GM12878 (cell line): ENCODE results near the gene ZMIZ1. TPM values are rescaled to one million over a fixed set of nuclear protein-coding genes. Genes with fewer than 3 reads are reported as not detected.
A peak's percentile ranks its signal among the peaks of the same experiment; 100 is the strongest.

ENCODE experiments used
- ATAC-seq: fragments of 200-7000 bp; cut with Tn5 transposase; 3 replicates; pipeline ENCODE4 v1.9.1; 2020; ENCODE audit warnings: mild to moderate bottlenecking, moderate library complexity
- BruUV-seq: library from RNA; stranded (reverse); fragments of 400-500 nt; replicated peaks from 2 replicates; lab custom pipeline; 2021; lab: Mats Ljungman, UMichigan
- CTCF ChIA-PET: fragments of 300-600 bp; sonication (Branson Sonifier 250); formaldehyde crosslinking; extraction: SDS; loops from one replicate; lab custom pipeline; 2021; ENCODE audit warnings: inconsistent platforms; lab: Yijun Ruan, JAX
- POLR2A ChIA-PET: fragments of 350-600 bp; formaldehyde crosslinking; extraction: SDS; loops from one replicate; lab custom pipeline; 2021; ENCODE audit warnings: inconsistent platforms; lab: Charles Lee
- RAD21 ChIA-PET: fragments of 300-600 bp; sonication (Branson Sonifier 250); formaldehyde crosslinking; loops from one replicate; lab custom pipeline; 2023; ENCODE audit warnings: antibody characterized with exemption; ENCODE audit not compliant: unreplicated experiment; lab: Charles Lee
- SMC1A ChIA-PET: fragments of 300-600 bp; sonication (Branson Sonifier 250); formaldehyde crosslinking; loops from one replicate; lab custom pipeline; 2023; ENCODE audit not compliant: unreplicated experiment, uncharacterized antibody; lab: Charles Lee
- DNase-seq: peaks from one replicate; pipeline ENCODE4 v3.0.0-alpha.2; 2011; ENCODE audit warnings: low read depth, low spot score
- FAIRE-seq: peaks from 3 replicates; lab custom pipeline; 2011; peaks lifted over from hg19 to GRCh38; lab: Jason Lieb, UNC
- H2AFZ ChIP-seq: 2 replicates; pipeline ENCODE4 v1.6.0; 2011; ENCODE audit warnings: low read depth, low read length, control low read depth; ENCODE audit not compliant: control insufficient read depth
- H3K27ac ChIP-seq: 2 replicates; pipeline ENCODE4 v1.5.1; 2011; ENCODE audit warnings: control low read depth; ENCODE audit not compliant: control insufficient read depth, insufficient read depth
- H3K27me3 ChIP-seq, 2 experiments: replicated peaks in 1 of 2; 2 replicates each; pipeline versions ENCODE4 v1.6.0 to v1.6.1; 2011; ENCODE audit warnings: low read length in 1 of 2; ENCODE audit not compliant: control insufficient read depth in 2 of 2, insufficient read depth in 2 of 2
- H3K36me3 ChIP-seq, 2 experiments: 2 replicates each; pipeline ENCODE4 v1.5.1; 2011; ENCODE audit warnings: low read length in 1 of 2; ENCODE audit not compliant: control insufficient read depth in 2 of 2, insufficient read depth in 2 of 2
- H3K4me1 ChIP-seq: 2 replicates; pipeline ENCODE4 v1.6.1; 2011; ENCODE audit warnings: mild to moderate bottlenecking, low read length, moderate library complexity, mixed read lengths; ENCODE audit not compliant: control insufficient read depth, insufficient read depth
- H3K4me2 ChIP-seq: 2 replicates; pipeline ENCODE4 v1.6.0; 2011; ENCODE audit warnings: control low read depth; ENCODE audit not compliant: control insufficient read depth, insufficient read depth
- H3K4me3 ChIP-seq: fragments of 200-600 bp; sonication (generic); 2 replicates; pipeline ENCODE4 v1.5.1; 2016
- H3K79me2 ChIP-seq: 2 replicates; pipeline ENCODE4 v1.6.0; 2011; ENCODE audit warnings: low read length; ENCODE audit not compliant: control insufficient read depth, insufficient read depth
- H3K9ac ChIP-seq: 2 replicates; pipeline ENCODE4 v1.8.0; 2011; ENCODE audit warnings: low read length, control low read depth, mixed read lengths; ENCODE audit not compliant: control insufficient read depth, insufficient read depth
- H3K9me3 ChIP-seq: replicated peaks from 3 replicates; pipeline ENCODE4 v1.5.1; 2011; ENCODE audit warnings: mild to moderate bottlenecking, low read length; ENCODE audit not compliant: control insufficient read depth, insufficient read depth
- H4K20me1 ChIP-seq: 2 replicates; pipeline ENCODE4 v1.6.0; 2011; ENCODE audit not compliant: control insufficient read depth, insufficient read depth
- BMI1 ChIP-seq: fragments of 450-650 bp; IDR thresholded peaks from 2 replicates; pipeline ENCODE4 v1.6.1; 2016; ENCODE audit warnings: mild to moderate bottlenecking, moderate library complexity, borderline replicate concordance
- KLF5 ChIP-seq: fragments of 450-650 bp; IDR thresholded peaks from 2 replicates; pipeline ENCODE4 v1.6.1; 2014; ENCODE audit warnings: mild to moderate bottlenecking; ENCODE audit not compliant: partially characterized antibody
- RAD51 ChIP-seq: fragments of 450-650 bp; IDR thresholded peaks from 2 replicates; pipeline ENCODE4 v1.6.1; 2016; ENCODE audit warnings: moderate library complexity, mild to moderate bottlenecking, inconsistent platforms
- TCF12 ChIP-seq: IDR thresholded peaks from 2 replicates; pipeline ENCODE4 v1.6.1; 2011; ENCODE audit warnings: low read depth, mild to moderate bottlenecking, low read length
- TCF3 ChIP-seq: IDR thresholded peaks from 2 replicates; pipeline ENCODE4 v1.6.1; 2012; ENCODE audit warnings: low read depth, mild to moderate bottlenecking, low read length, borderline replicate concordance; ENCODE audit not compliant: insufficient read depth
- WGBS: methylation state at CpG from one replicate; pipeline ENCODE4 v1.1.6; 2016; ENCODE audit warnings: low lambda C conversion rate; ENCODE audit not compliant: insufficient replicate concordance, insufficient coverage; ENCODE audit errors: missing lambda C conversion rate; 5-methylcytosine and 5-hydroxymethylcytosine counted together
- in situ Hi-C: fragments of 300-500 bp; cut with MboI; formaldehyde crosslinking; loops from 9 replicates; pipeline ENCODE4 v1.14.3; 2018; ENCODE audit warnings: mixed read lengths
- intact Hi-C: fragments of 100-400 bp; cut with micrococcal nuclease; formaldehyde crosslinking; loops from one replicate; pipeline ENCODE4 v1.14.2; 2022; ENCODE audit not compliant: unreplicated experiment
- polyA plus RNA-seq, 11 experiments: library from polyadenylated mRNA; depleted of rRNA in 4 of 11; unstranded in 6 of 11; stranded (reverse) in 5 of 11; fragments of >200 nt; fragmentation: Nextera tagmentation in 4 of 11; fragmentation: Illumina TruSeq in 1 of 11; extraction: Ambion mirVana in 4 of 11; extraction: Trizol in 1 of 11; gene quantifications; 1 replicate in 1 of 11; 2 replicates in 10 of 11; pipeline versions ENCODE4 v1.2.1 to v1.2.3, GENCODE V29; 2011 to 2016; ENCODE audit warnings: inconsistent platforms in 2 of 11, missing spikeins in 2 of 11, low read depth in 1 of 11
- total RNA-seq, 4 experiments: library from RNA; depleted of rRNA in 3 of 4; stranded (reverse); fragments of >200 nt in 3 of 4; fragmentation: Illumina TruSeq in 1 of 4; extraction: Trizol in 1 of 4; gene quantifications; 2 replicates each; pipeline versions ENCODE4 v1.2.1 to v1.2.3, GENCODE V29; 2013 to 2021
- TF ChIP-seq, protein P1 (sequence below): fragments of 150-350 bp; IDR thresholded peaks from 2 replicates; pipeline ENCODE4 v1.6.1; 2014; ENCODE audit warnings: mild to moderate bottlenecking, low read depth, low read length
- TF ChIP-seq, protein P2 (sequence below): fragments of 450-650 bp; IDR thresholded peaks from 2 replicates; pipeline ENCODE4 v1.6.1; 2016; ENCODE audit warnings: mild to moderate bottlenecking
- TF ChIP-seq, protein P3 (sequence below): IDR thresholded peaks from 2 replicates; pipeline ENCODE4 v1.6.1; 2011; ENCODE audit warnings: mild to moderate bottlenecking, low read depth, low read length, moderate library complexity; ENCODE audit not compliant: insufficient replicate concordance

The ZMIZ1 gene
- total and polyA plus RNA-seq, 10 of the 15 experiments (the other 5 are each of a cell fraction or from before 2014, with no cell fraction given), result 3.1 to 82.3 (median 14.9) TPM

DNA sequence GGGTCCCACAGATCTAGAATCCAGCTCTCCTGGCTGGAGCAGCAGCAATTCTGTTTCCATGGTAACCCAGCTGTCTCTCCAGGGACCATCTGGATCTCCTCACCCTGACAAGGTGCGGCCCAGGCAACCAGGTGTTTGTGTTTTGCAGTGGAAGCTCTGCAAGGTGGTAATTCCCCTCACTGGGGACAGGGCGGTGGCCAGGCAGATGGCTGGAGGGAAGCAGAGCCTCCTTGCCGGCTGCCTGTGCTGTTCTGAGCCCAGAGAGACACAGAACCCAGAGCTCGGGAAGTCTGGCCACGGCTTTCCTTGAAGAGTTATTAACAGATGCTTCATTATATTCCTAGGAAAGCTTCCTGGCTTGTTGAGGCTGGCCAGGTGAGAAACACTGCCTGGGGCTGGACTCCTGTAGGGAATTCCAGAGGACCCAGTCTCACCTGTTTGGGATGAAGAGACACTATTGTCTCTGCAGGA, 160.3 kb downstream of the ZMIZ1 start:
- no TSS peak for BruUV-seq
- no peak overlapping the region for H3K4me3 ChIP-seq
- H3K36me3 ChIP-seq, result no peaks in the 10 kb centered on the region
- no peaks in the 10 kb centered on the region for H3K79me2 ChIP-seq
- in situ Hi-C loops, result no loop called here
- H3K4me1 ChIP-seq, result peaks cover 11% of the 10 kb centered on the region
- H3K9me3 ChIP-seq, result no peaks in the 10 kb centered on the region
- peaks cover 0 to 2% of the 10 kb centered on the region in 2 experiments; a peak in 1 of 4 replicates for H3K27me3 ChIP-seq
- no peak overlapping the region for H3K9ac ChIP-seq
- no peaks in the 10 kb centered on the region for H4K20me1 ChIP-seq
- no peak for TF ChIP-seq RAD51
- TF ChIP-seq BMI1, result 0 out of 2 replicates have a peak, but pooled peaks have one; percentile 20
- TF ChIP-seq TCF12, result peak; percentile 80; the same call in 1 of the 2 replicates
- TF ChIP-seq KLF5, result no peak
- TF ChIP-seq, protein P1, sequence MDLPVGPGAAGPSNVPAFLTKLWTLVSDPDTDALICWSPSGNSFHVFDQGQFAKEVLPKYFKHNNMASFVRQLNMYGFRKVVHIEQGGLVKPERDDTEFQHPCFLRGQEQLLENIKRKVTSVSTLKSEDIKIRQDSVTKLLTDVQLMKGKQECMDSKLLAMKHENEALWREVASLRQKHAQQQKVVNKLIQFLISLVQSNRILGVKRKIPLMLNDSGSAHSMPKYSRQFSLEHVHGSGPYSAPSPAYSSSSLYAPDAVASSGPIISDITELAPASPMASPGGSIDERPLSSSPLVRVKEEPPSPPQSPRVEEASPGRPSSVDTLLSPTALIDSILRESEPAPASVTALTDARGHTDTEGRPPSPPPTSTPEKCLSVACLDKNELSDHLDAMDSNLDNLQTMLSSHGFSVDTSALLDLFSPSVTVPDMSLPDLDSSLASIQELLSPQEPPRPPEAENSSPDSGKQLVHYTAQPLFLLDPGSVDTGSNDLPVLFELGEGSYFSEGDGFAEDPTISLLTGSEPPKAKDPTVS, result no peak
- peak; percentile 82 for TF ChIP-seq TCF3
- TF ChIP-seq, protein P2, sequence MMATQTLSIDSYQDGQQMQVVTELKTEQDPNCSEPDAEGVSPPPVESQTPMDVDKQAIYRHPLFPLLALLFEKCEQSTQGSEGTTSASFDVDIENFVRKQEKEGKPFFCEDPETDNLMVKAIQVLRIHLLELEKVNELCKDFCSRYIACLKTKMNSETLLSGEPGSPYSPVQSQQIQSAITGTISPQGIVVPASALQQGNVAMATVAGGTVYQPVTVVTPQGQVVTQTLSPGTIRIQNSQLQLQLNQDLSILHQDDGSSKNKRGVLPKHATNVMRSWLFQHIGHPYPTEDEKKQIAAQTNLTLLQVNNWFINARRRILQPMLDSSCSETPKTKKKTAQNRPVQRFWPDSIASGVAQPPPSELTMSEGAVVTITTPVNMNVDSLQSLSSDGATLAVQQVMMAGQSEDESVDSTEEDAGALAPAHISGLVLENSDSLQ, result 0 out of 2 replicates have a peak, but pooled peaks have one; percentile 16
- TF ChIP-seq, protein P3, sequence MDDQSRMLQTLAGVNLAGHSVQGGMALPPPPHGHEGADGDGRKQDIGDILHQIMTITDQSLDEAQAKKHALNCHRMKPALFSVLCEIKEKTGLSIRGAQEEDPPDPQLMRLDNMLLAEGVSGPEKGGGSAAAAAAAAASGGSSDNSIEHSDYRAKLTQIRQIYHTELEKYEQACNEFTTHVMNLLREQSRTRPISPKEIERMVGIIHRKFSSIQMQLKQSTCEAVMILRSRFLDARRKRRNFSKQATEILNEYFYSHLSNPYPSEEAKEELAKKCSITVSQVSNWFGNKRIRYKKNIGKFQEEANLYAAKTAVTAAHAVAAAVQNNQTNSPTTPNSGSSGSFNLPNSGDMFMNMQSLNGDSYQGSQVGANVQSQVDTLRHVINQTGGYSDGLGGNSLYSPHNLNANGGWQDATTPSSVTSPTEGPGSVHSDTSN, result peak; percentile 50
- intact Hi-C loops, result no loop called here
- ChIA-PET SMC1A (interaction anchor here (0.9 to 1.3 kb wide), 4 partner anchors 11 to 36 kb away, joined by 3 to 4 read pairs (median 4); no protein-coding TSS in a partner anchor), RAD21 (no interaction called here), POLR2A (interaction anchor here (1.2 kb wide), 1 partner anchor 10 kb away, joined by 4 read pairs; no protein-coding TSS in a partner anchor), CTCF (interaction anchor here (0.6 to 1.4 kb wide), 4 partner anchors 10 to 137 kb away, joined by 3 to 5 read pairs (median 3); no protein-coding TSS in a partner anchor)
- no peak overlapping the region for H3K4me2 ChIP-seq
- no peak overlapping the region for H3K27ac ChIP-seq
- FAIRE-seq, result no peak
- DNase-seq, result no peak
- ATAC-seq, result no peak; the same call in 2 of the 3 replicates
- H2AFZ ChIP-seq, result no peak overlapping the region
- 36% methylated on average over 5 of the region's 5 CpGs for WGBS
